PC-3 (cell line): ENCODE results near the gene GPX4. TPM values are rescaled to one million over a fixed set of nuclear protein-coding genes. Genes with fewer than 3 reads are reported as not detected.

Experiments used
- ATAC-seq: fragments of 200-7000 bp; cut with Tn5 transposase; 2 replicates; pipeline ENCODE4 v1.9.1; 2020; ENCODE audit warnings: mild to moderate bottlenecking, moderate library complexity
- BruUV-seq: library from RNA; stranded (reverse); fragments of 400-500 nt; replicated peaks from 2 replicates; lab custom pipeline; 2021; lab: Mats Ljungman, UMichigan
- CTCF ChIA-PET: fragments of 300-600 bp; sonication (Branson Sonifier 250); formaldehyde crosslinking; loops from one replicate; lab custom pipeline; 2022; ENCODE audit warnings: antibody characterized with exemption; lab: Charles Lee
- POLR2A ChIA-PET: fragments of 300-600 bp; sonication (Branson Sonifier 250); formaldehyde crosslinking; loops from one replicate; lab custom pipeline; 2022; ENCODE audit warnings: antibody characterized with exemption; ENCODE audit not compliant: unreplicated experiment; lab: Charles Lee
- DNase-seq: peaks from one replicate; pipeline ENCODE4 v3.0.0-alpha.2; 2015
- H2AFZ ChIP-seq: fragments of 300-600 bp; sonication (generic); 2 replicates; pipeline ENCODE4 v1.6.0; 2016; ENCODE audit warnings: antibody characterized with exemption, low read length
- H3F3A ChIP-seq: fragments of 300-600 bp; sonication (generic); one replicate; pipeline ENCODE4 v1.6.0; 2017; ENCODE audit warnings: antibody characterized with exemption, low read length, control low read depth, mild to moderate bottlenecking; ENCODE audit not compliant: unreplicated experiment
- H3K27ac ChIP-seq: fragments of 300-600 bp; sonication (generic); 2 replicates; pipeline ENCODE4 v1.5.1; 2016; ENCODE audit warnings: mild to moderate bottlenecking, low read length
- H3K27me3 ChIP-seq: fragments of 300-600 bp; sonication (generic); 2 replicates; pipeline ENCODE4 v1.6.1; 2016; ENCODE audit warnings: low read length, mixed read lengths
- H3K36me3 ChIP-seq: fragments of 300-600 bp; sonication (generic); 2 replicates; pipeline ENCODE4 v1.6.1; 2016; ENCODE audit warnings: low read depth, mixed run types, low read length, mixed read lengths
- H3K4me1 ChIP-seq: fragments of 300-600 bp; sonication (generic); 2 replicates; pipeline ENCODE4 v1.5.1; 2016; ENCODE audit warnings: low read length; ENCODE audit not compliant: insufficient read depth
- H3K4me2 ChIP-seq: fragments of 300-600 bp; sonication (generic); 2 replicates; pipeline ENCODE4 v1.6.0; 2016; ENCODE audit warnings: low read length
- H3K4me3 ChIP-seq: fragments of 300-600 bp; sonication (generic); 2 replicates; pipeline ENCODE4 v1.5.1; 2016; ENCODE audit warnings: mild to moderate bottlenecking, low read length, mixed read lengths
- H3K79me2 ChIP-seq: fragments of 300-600 bp; sonication (generic); 2 replicates; pipeline ENCODE4 v1.6.1; 2017; ENCODE audit warnings: low read length, mixed read lengths
- H3K9ac ChIP-seq: fragments of 300-600 bp; sonication (generic); 2 replicates; pipeline ENCODE4 v1.6.0; 2016; ENCODE audit warnings: mild to moderate bottlenecking, low read length
- H3K9me2 ChIP-seq: fragments of 300-600 bp; sonication (generic); replicated peaks from 2 replicates; pipeline ENCODE4 v1.6.1; 2016; ENCODE audit warnings: mixed run types, low read length, mixed read lengths
- H3K9me3 ChIP-seq: fragments of 300-600 bp; sonication (generic); 2 replicates; pipeline ENCODE4 v1.6.1; 2016; ENCODE audit warnings: low read length, mixed read lengths
- H4K20me1 ChIP-seq: fragments of 300-600 bp; sonication (generic); 2 replicates; pipeline ENCODE4 v1.6.1; 2016; ENCODE audit warnings: low read length, mixed read lengths
- EZH2 ChIP-seq: fragments of 300-600 bp; sonication (generic); IDR thresholded peaks from one replicate; pipeline ENCODE4 v1.6.1; 2017; ENCODE audit warnings: antibody characterized with exemption, mild to moderate bottlenecking, low read length; ENCODE audit not compliant: unreplicated experiment
- EZH2phosphoT487 ChIP-seq: fragments of 300-600 bp; sonication (generic); IDR thresholded peaks from 2 replicates; pipeline ENCODE4 v1.6.1; 2018; ENCODE audit warnings: mild to moderate bottlenecking, antibody characterized with exemption, low read length, borderline replicate concordance
- intact Hi-C: fragments of 100-400 bp; cut with micrococcal nuclease; formaldehyde crosslinking; loops from 2 replicates; pipeline ENCODE4 v1.9.0; 2023
- total RNA-seq: library from RNA; depleted of rRNA; stranded (reverse); fragments of >200 nt; gene quantifications from 2 replicates; pipeline ENCODE4 v1.2.3, GENCODE V29; 2014
- TF ChIP-seq, protein P1 (sequence below): fragments of 300-600 bp; sonication (generic); conservative IDR thresholded peaks from 2 replicates; pipeline ENCODE4 v1.5.1; 2017; ENCODE audit warnings: antibody characterized with exemption, low read depth, mild to moderate bottlenecking, low read length

Gene GPX4
- total RNA-seq, 1 experiment from 2014 or later, result 644 TPM

DNA sequence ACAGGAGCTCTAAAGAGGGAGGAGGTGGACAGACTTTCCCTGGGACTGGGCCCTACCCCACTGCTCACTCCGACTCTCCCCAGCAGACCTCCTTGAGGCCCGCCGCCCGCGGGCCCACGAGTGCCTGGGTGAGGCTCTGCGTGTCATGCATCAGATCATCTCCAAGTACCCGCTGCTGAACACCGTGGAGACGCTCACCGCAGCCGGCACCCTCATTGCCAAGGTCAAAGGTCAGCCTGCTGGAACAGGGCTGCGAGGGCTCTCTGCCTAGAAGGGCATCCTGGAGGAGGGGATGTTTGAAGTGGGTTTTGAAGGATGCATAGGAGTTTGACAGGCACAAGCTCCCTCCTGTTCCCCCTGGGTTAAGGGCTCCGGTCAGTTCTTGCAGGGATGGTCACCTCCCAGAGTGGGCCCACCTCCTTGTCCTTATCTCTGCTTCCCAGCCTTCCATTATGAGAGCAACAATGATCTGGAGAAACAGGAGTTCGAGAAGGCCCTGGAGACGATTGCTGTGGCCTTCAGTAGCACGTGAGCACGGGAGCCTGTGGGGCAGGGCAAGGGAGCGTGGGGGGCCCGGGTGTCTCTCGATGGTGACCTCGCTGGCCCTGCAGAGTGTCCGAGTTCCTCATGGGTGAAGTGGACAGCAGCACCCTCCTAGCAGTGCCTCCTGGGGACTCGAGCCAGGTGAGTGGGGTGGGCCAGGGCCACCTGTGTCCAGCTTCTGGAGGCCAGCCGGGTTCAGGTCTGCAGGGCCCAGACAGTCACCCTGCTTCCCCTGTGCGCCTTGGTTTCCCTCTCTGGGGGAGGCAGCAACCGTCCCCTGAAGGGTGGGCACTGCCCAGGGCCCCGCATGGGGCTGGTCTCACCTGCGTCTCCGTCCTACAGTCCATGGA is 30.5 kb upstream of the GPX4 start:
- BruUV-seq, result no TSS peak
- ChIA-PET POLR2A (no interaction called here), CTCF (no interaction called here)
- Histone ChIP-seq H3K9ac (no peak overlapping the region), H2AFZ (no peak overlapping the region), H3K79me2 (0 out of 2 replicates have a peak, but pooled peaks cover 2% of the 10 kb centered on the region), H3K9me3 (no peaks in the 10 kb centered on the region), H3K4me3 (no peak overlapping the region), H4K20me1 (no peaks in the 10 kb centered on the region), H3F3A (no peaks in the 10 kb centered on the region), H3K9me2 (no peaks in the 10 kb centered on the region), H3K27me3 (no peaks in the 10 kb centered on the region), H3K4me1 (no peaks in the 10 kb centered on the region; the same call in 1 of the 2 replicates), H3K36me3 (no peaks in the 10 kb centered on the region), H3K4me2 (no peak overlapping the region), H3K27ac (no peak overlapping the region)
- TF ChIP-seq EZH2 (no peak), EZH2phosphoT487 (no peak)
- TF ChIP-seq, protein P1, sequence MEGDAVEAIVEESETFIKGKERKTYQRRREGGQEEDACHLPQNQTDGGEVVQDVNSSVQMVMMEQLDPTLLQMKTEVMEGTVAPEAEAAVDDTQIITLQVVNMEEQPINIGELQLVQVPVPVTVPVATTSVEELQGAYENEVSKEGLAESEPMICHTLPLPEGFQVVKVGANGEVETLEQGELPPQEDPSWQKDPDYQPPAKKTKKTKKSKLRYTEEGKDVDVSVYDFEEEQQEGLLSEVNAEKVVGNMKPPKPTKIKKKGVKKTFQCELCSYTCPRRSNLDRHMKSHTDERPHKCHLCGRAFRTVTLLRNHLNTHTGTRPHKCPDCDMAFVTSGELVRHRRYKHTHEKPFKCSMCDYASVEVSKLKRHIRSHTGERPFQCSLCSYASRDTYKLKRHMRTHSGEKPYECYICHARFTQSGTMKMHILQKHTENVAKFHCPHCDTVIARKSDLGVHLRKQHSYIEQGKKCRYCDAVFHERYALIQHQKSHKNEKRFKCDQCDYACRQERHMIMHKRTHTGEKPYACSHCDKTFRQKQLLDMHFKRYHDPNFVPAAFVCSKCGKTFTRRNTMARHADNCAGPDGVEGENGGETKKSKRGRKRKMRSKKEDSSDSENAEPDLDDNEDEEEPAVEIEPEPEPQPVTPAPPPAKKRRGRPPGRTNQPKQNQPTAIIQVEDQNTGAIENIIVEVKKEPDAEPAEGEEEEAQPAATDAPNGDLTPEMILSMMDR, result no peak
- DNase-seq, result no peak
- ATAC-seq, result no peak
- intact Hi-C loops, result no loop called here

DNA sequence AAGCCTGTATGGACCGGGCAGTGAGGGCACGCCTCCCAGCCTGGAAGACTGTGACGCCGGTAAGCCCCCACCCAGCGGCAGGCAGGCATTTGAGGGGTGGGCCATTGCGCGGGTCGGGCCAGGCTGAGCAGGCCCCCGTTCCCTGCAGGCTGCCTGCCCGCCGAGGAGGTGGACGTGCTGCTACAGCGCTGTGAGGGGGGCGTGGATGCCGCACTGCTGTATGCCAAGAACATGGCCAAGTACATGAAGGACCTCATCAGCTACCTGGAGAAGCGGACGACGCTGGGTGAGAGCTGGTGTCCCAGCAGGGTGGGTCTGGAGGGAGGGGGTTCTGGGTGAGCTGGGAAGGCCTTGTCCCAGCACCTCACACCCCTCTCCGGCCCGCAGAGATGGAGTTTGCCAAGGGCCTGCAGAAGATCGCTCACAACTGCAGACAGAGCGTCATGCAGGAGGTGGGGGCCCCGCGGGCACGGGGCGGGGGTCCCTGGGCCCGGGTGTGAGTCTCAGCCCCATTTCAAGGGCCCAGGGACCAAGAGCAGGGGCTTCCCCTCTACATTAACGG is 29.8 kb upstream of the GPX4 start:
- no peak overlapping the region for H3K4me3 ChIP-seq
- H3K9me2 ChIP-seq, result no peaks in the 10 kb centered on the region
- CTCF ChIA-PET, result no interaction called here
- BruUV-seq, result no TSS peak
- H3K27ac ChIP-seq, result no peak overlapping the region
- intact Hi-C loops, result no loop called here
- H3K9me3 ChIP-seq, result no peaks in the 10 kb centered on the region
- H2AFZ ChIP-seq, result no peak overlapping the region
- DNase-seq (no peak), ATAC-seq (no peak)
- TF ChIP-seq, protein P1, result no peak
- TF ChIP-seq EZH2 (no peak), EZH2phosphoT487 (no peak)
- no peaks in the 10 kb centered on the region for H3K27me3 ChIP-seq
- H3F3A ChIP-seq, result no peaks in the 10 kb centered on the region
- no peaks in the 10 kb centered on the region for H4K20me1 ChIP-seq
- H3K9ac ChIP-seq, result no peak overlapping the region
- POLR2A ChIA-PET, result no interaction called here
- no peaks in the 10 kb centered on the region for H3K36me3 ChIP-seq
- H3K79me2 ChIP-seq, result no peaks in the 10 kb centered on the region
- 0 out of 2 replicates have a peak overlapping the region, but pooled peaks have one; percentile 39 for H3K4me2 ChIP-seq
- no peaks in the 10 kb centered on the region; the same call in 1 of the 2 replicates for H3K4me1 ChIP-seq
